ENCODE measurements around the gene GPR3.

- no peak for TF ChIP-seq POLR2AphosphoS5 (IDR thresholded peaks at IDR 0.05; ENCODE audit: insufficient read depth in 1 of 2, low read depth in 1 of 2)
- TF ChIP-seq, protein P1, sequence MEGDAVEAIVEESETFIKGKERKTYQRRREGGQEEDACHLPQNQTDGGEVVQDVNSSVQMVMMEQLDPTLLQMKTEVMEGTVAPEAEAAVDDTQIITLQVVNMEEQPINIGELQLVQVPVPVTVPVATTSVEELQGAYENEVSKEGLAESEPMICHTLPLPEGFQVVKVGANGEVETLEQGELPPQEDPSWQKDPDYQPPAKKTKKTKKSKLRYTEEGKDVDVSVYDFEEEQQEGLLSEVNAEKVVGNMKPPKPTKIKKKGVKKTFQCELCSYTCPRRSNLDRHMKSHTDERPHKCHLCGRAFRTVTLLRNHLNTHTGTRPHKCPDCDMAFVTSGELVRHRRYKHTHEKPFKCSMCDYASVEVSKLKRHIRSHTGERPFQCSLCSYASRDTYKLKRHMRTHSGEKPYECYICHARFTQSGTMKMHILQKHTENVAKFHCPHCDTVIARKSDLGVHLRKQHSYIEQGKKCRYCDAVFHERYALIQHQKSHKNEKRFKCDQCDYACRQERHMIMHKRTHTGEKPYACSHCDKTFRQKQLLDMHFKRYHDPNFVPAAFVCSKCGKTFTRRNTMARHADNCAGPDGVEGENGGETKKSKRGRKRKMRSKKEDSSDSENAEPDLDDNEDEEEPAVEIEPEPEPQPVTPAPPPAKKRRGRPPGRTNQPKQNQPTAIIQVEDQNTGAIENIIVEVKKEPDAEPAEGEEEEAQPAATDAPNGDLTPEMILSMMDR (IDR thresholded peaks at IDR 0.05): no peak
These were observed 36.7 kb upstream of the GPR3 start for GRCh38 chr1:27355683-27356082.

Measured in vagina (tissue), 2 donors.